Measurements from ENCODE around the gene MSGN1.

Gene MSGN1

GRCh38 chr2:17795309-17795708 is 21.0 kb upstream of the MSGN1 start:
- TF ChIP-seq POLR2A (IDR thresholded peaks at IDR 0.05; ENCODE audit: low read length) (no peak), GATA1 (IDR thresholded peaks at IDR 0.05; ENCODE audit: low read depth, low read length) (no peak)
- no peak for DNase-seq

DNA sequence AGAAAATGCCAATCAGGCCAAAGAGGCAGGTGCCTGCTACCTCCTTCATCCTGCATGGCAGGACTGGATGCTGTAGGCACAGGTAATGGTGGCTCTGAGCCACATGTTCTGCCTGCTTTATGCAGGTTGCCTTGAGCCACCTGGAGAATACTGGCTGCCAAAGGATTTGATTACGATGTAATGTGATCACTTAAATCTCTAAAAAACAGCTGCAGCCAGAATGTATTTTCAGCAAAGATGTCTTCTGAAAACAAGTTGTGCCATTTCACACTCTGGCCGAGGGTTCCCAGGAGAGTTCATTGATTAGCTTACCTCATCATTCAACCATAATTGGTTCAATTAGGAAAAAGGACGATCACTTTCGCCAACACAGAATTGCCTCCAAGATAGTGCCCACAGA is 17.9 kb upstream of the MSGN1 start:
- TF ChIP-seq POLR2A (IDR thresholded peaks at IDR 0.05; ENCODE audit: low read length), result no peak
- TF ChIP-seq GATA1 (IDR thresholded peaks at IDR 0.05; ENCODE audit: low read depth, low read length), result no peak
- DNase-seq, result no peak

- no peak for DNase-seq
- no peak for TF ChIP-seq POLR2A (IDR thresholded peaks at IDR 0.05; ENCODE audit: low read length)
- TF ChIP-seq GATA1 (IDR thresholded peaks at IDR 0.05; ENCODE audit: low read depth, low read length), result no peak
These were observed 16.7 kb upstream of the MSGN1 start for GRCh38 chr2:17799301-17800120.

GRCh38 chr2:17800219-17800618 is 16.0 kb upstream of the MSGN1 start:
- DNase-seq, result no peak
- TF ChIP-seq POLR2A (IDR thresholded peaks at IDR 0.05; ENCODE audit: low read length) (no peak), GATA1 (IDR thresholded peaks at IDR 0.05; ENCODE audit: low read depth, low read length) (no peak)

DNA sequence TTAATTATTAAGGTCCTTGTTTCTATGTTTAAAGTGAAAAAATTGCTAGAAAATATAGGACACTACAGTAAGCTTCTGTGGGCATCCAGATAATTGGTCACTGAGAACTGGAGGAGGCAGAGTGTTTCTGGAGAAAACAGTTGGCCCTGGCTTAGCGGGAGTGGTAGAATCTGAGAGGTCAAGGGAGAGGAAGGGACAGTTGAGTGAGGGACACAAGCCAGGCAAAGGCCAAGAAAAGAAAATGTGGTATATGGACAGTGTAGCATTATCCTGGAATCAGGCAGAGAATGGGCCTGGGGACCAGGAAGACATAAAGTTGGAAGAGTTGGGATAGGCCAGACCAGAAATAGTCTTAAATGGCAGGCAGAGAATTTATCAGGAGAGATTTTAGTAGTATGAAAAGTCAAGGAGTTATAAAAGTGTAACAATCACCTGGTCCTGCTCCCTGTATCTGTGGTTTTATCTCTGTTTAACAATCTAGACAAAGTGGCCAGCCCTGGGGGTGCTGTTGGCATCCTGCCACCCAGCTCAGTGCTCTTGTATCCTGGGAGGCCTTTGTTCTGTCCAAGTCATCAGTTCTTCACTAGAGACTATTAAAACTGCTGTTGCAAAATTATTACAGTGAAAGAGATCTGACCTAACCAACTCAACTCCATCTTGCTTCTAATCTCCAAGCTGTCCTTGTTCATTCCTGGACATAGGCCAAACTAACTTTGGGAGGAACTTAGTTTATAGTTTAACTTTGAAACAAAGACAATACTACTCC is 15.4 kb upstream of the MSGN1 start:
- TF ChIP-seq POLR2A (IDR thresholded peaks at IDR 0.05; ENCODE audit: low read length) (no peak), GATA1 (IDR thresholded peaks at IDR 0.05; ENCODE audit: low read depth, low read length) (no peak)
- peak in 1 of 2 experiments; percentile 3 for DNase-seq

DNA sequence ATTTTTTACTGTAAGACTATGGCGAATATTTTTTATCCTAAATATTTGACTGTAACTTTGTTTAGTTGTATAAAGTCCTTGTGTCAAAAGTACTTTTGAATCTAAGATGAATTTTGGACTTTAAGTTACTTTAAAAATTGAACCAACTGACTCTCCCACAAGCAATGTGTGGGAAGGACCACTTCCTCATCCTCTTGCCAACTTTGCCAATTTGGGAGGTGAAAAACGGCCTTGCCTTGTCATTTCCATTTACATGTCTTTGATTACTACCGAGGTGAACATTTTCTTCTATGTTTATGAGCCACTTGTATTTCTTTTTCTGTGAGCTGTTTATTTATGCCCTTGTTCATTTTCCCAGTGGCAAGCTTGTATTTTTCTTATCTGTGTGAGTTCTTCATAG is 12.8 kb upstream of the MSGN1 start:
- DNase-seq, result no peak
- TF ChIP-seq POLR2A (IDR thresholded peaks at IDR 0.05; ENCODE audit: low read length) (no peak), GATA1 (IDR thresholded peaks at IDR 0.05; ENCODE audit: low read depth, low read length) (no peak)

- TF ChIP-seq POLR2A (IDR thresholded peaks at IDR 0.05; ENCODE audit: low read length) (no peak), GATA1 (IDR thresholded peaks at IDR 0.05; ENCODE audit: low read depth, low read length) (no peak)
- no peak for DNase-seq
These were observed 11.9 kb upstream of the MSGN1 start for GRCh38 chr2:17804358-17804757.

DNA sequence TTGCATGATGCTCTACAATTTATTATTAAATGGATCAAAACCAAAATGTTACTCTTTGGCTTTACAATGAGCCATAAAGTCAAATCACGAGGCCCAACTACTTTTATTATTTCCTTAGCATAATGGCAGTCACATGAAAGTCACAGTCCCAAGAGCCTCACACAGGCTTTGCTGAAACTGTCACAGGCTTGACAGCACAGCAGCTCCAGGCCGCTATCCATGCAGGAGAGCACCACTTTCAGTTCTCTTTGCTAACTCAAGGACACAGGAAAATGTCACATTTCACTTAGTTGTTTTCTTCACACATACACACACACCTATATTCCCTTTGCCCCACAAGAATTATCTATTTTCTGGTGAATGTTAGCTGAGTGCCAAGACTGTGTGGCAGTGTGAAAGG is 11.1 kb upstream of the MSGN1 start:
- DNase-seq, result no peak
- TF ChIP-seq GATA1 (IDR thresholded peaks at IDR 0.05; ENCODE audit: low read depth, low read length), result no peak
- TF ChIP-seq POLR2A (IDR thresholded peaks at IDR 0.05; ENCODE audit: low read length), result no peak

GRCh38 chr2:17805717-17806363 is 10.4 kb upstream of the MSGN1 start:
- TF ChIP-seq POLR2A (IDR thresholded peaks at IDR 0.05; ENCODE audit: low read length), result no peak
- TF ChIP-seq GATA1 (IDR thresholded peaks at IDR 0.05; ENCODE audit: low read depth, low read length), result no peak
- DNase-seq, result no peak

DNA sequence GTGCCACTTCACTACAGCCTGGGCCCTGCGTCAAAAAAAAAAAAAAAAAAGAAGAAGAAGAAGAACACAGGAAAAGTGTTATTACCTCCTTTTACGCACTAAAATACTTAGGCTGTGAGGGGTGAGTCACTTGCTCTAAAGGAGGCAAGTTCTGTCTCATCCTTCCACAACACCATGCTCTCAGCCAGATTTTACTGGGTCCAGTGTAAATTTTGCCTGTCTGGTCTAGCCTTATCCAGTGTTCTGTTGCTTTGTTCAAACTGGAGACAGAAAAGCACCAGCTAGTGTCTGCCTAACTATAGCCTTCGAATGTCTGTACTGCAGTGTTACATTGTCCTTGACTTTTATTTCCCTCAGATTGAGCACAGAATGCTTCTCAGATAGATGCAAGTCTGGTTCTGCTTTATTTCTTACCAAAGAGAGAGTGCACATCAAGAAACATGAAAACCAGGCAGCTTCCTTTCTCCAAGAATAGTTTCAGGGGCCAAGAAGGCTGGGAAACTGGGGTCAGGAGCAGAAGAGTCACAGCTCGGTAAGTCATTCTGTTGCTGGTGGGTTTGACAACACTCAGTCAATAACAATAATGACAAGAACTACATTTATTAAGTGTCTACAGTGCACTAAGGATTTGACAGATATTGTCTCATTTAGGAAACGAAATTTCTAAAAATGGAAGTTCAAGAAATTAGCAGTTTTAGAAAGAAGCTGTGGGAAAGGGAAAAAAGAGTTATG is 3.1 kb upstream of the MSGN1 start:
- DNase-seq, result no peak

DNA sequence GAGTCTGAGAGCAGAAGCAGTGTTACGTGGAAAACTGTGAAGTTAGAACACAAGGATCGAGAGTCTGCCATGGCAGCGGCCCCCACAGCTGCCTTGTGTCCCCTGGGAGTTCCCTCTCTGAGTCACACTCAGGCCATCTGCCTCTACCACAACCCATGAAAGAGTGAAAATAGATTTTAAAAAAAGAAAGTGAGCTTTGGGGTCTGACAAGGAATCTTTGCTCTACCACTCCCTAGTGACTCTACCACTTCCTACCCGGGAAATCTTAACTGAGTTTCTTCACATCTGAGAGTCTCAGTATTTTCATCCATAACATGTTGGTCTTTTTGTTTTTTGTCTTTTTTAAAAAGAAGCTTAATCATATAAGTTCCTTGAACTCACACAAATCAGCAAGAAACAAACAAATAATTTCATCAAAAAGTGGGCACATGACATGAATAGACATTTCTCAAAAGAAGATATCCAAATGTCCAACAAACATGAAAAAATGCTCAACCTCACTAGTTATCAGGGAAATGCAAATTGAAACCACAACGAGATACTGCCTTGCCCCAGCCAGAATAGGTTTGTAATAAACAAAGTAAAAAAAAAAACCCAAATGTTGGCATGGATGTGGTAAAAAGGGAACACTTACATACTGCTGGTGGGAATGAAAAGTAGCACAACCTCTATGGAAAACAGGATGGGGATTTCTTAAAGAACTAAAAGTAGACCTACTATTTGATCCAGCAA is 2.4 kb upstream of the MSGN1 start:
- DNase-seq, result no peak
- no peak for TF ChIP-seq GATA1 (IDR thresholded peaks at IDR 0.05; ENCODE audit: low read depth, low read length)
- no peak for TF ChIP-seq POLR2A (IDR thresholded peaks at IDR 0.05; ENCODE audit: low read length)

More for the DNA sequence above, 3.1 kb upstream of the MSGN1 start:
- no peak for TF ChIP-seq GATA1 (IDR thresholded peaks at IDR 0.05; ENCODE audit: low read depth, low read length)

DNA sequence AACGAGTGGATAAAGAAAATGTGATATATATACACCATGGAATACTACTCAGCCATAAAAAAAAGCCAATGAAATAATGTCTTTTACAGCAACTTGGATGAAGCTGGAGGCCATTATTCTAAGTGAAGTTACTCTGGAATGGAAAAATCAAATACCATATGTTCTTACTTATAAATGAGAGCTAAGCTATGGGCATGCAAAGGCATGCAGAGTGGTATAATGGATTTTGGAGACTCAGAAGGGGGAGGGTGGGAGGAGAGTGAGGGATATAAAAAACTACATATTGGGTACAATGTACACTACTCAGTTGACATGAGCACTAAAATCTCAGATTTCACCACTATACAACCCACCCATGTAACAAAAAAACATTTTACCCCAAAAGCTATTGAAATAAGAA is 1.7 kb upstream of the MSGN1 start:
- TF ChIP-seq GATA1 (IDR thresholded peaks at IDR 0.05; ENCODE audit: low read depth, low read length) (no peak), POLR2A (IDR thresholded peaks at IDR 0.05; ENCODE audit: low read length) (no peak)
- DNase-seq, result no peak

All from erythroblast (primary cell).